BLaER1 treated with 17β-estradiol and CSF1 and Interleukin-3, amounts not matched to agents 10 nM and 100 nM (cell line): ENCODE results near the gene MAP1LC3A.

Experiments
- H3K27ac ChIP-seq, 11 experiments: shearing (Covaris generic); formaldehyde crosslinking; 2 replicates each; pipeline ENCODE4 v1.8.1; 2022
- H3K27me3 ChIP-seq, 11 experiments: shearing (Covaris generic); formaldehyde crosslinking; 2 replicates each; pipeline ENCODE4 v1.8.1; 2022
- H3K36me3 ChIP-seq, 11 experiments: shearing (Covaris generic); formaldehyde crosslinking; 2 replicates each; pipeline ENCODE4 v1.8.1; 2022
- H3K4me1 ChIP-seq, 10 experiments: shearing (Covaris generic); formaldehyde crosslinking; 2 replicates each; pipeline ENCODE4 v1.8.1; 2022
- H3K4me2 ChIP-seq, 11 experiments: shearing (Covaris generic); formaldehyde crosslinking; 2 replicates each; pipeline ENCODE4 v1.8.1; 2022
- H3K4me3 ChIP-seq, 10 experiments: shearing (Covaris generic); formaldehyde crosslinking; 2 replicates each; pipeline ENCODE4 v1.8.1; 2022
- H3K9ac ChIP-seq, 11 experiments: shearing (Covaris generic); formaldehyde crosslinking; 2 replicates each; pipeline ENCODE4 v1.8.1; 2022
- H3K9me3 ChIP-seq, 11 experiments: shearing (Covaris generic); formaldehyde crosslinking; replicated peaks in 1 of 11; 2 replicates each; pipeline ENCODE4 v1.8.1; 2022
- H4K20me1 ChIP-seq, 11 experiments: shearing (Covaris generic); formaldehyde crosslinking; 2 replicates each; pipeline ENCODE4 v1.8.1; 2022
- Cebpa-rat ChIP-seq, 11 experiments: shearing (Covaris generic); IDR thresholded peaks; 2 replicates each; pipeline ENCODE4 v1.8.1; 2022

The MAP1LC3A gene

GRCh38 chr20:34579191-34579978 is 20.9 kb downstream of the MAP1LC3A start:
- no peak for TF ChIP-seq Cebpa-rat (IDR thresholded peaks at IDR 0.05)
- peak overlapping the region in 5 of 11 experiments; percentile 57 to 71 (median 65); a peak in 7 of 22 replicates for H3K4me2 ChIP-seq
- H3K36me3 ChIP-seq, result peaks cover 0 to 73% (median 55%) of the 10 kb centered on the region in 11 experiments; a peak in 21 of 22 replicates
- H3K9me3 ChIP-seq, result no peaks in the 10 kb centered on the region
- H3K27me3 ChIP-seq, result no peaks in the 10 kb centered on the region
- no peak overlapping the region for H3K4me3 ChIP-seq
- H4K20me1 ChIP-seq, result no peaks in the 10 kb centered on the region
- H3K9ac ChIP-seq, result peak overlapping the region in 2 of 11 experiments; percentile 24 to 44; a peak in 1 of 22 replicates
- peak overlapping the region in 6 of 11 experiments; percentile 31 to 74 (median 57); a peak in 8 of 22 replicates for H3K27ac ChIP-seq
- peaks cover 16 to 77% (median 50%) of the 10 kb centered on the region in 10 experiments; a peak in 19 of 20 replicates for H3K4me1 ChIP-seq

GRCh38 chr20:34579979-34580940 is 21.7 kb downstream of the MAP1LC3A start:
- Histone ChIP-seq H4K20me1 (no peaks in the 10 kb centered on the region), H3K4me2 (peak overlapping the region in 10 of 11 experiments; percentile 22 to 69 (median 40); a peak in 17 of 22 replicates), H3K36me3 (peaks cover 7 to 73% (median 55%) of the 10 kb centered on the region in 11 experiments), H3K27ac (peak overlapping the region in 7 of 11 experiments; percentile 6 to 58 (median 20); a peak in 7 of 22 replicates), H3K27me3 (no peaks in the 10 kb centered on the region), H3K4me1 (peaks cover 16 to 77% (median 50%) of the 10 kb centered on the region in 10 experiments; a peak in 19 of 20 replicates), H3K4me3 (no peak overlapping the region), H3K9ac (no peak overlapping the region), H3K9me3 (no peaks in the 10 kb centered on the region)
- no peak for TF ChIP-seq Cebpa-rat (IDR thresholded peaks at IDR 0.05)

GRCh38 chr20:34581341-34582184 is 23.0 kb downstream of the MAP1LC3A start:
- H4K20me1 ChIP-seq, result no peaks in the 10 kb centered on the region
- H3K9ac ChIP-seq, result peak overlapping the region in 3 of 11 experiments; percentile 17 to 39 (median 36); a peak in 3 of 22 replicates
- H3K4me1 ChIP-seq, result peaks cover 16 to 73% (median 50%) of the 10 kb centered on the region in 10 experiments; a peak in 19 of 20 replicates
- H3K4me3 ChIP-seq, result no peak overlapping the region
- TF ChIP-seq Cebpa-rat (IDR thresholded peaks at IDR 0.05), result no peak
- no peaks in the 10 kb centered on the region for H3K27me3 ChIP-seq
- H3K4me2 ChIP-seq, result peak overlapping the region in 5 of 11 experiments; percentile 18 to 69 (median 59); a peak in 8 of 22 replicates
- H3K36me3 ChIP-seq, result peaks cover 14 to 81% (median 58%) of the 10 kb centered on the region in 11 experiments
- peak overlapping the region in 5 of 11 experiments; percentile 11 to 62 (median 54); a peak in 7 of 22 replicates for H3K27ac ChIP-seq
- H3K9me3 ChIP-seq, result no peaks in the 10 kb centered on the region

- H3K27ac ChIP-seq, result peak overlapping the region in 4 of 11 experiments; percentile 11 to 62 (median 56); a peak in 3 of 22 replicates
- no peak for TF ChIP-seq Cebpa-rat (IDR thresholded peaks at IDR 0.05)
- no peaks in the 10 kb centered on the region for H3K9me3 ChIP-seq
- no peaks in the 10 kb centered on the region for H3K27me3 ChIP-seq
- H3K4me3 ChIP-seq, result no peak overlapping the region
- no peak overlapping the region; a peak in 1 of 22 replicates for H3K9ac ChIP-seq
- H3K4me1 ChIP-seq, result peaks cover 16 to 67% (median 48%) of the 10 kb centered on the region in 10 experiments; a peak in 19 of 20 replicates
- peaks cover 20 to 88% (median 63%) of the 10 kb centered on the region in 11 experiments for H3K36me3 ChIP-seq
- H3K4me2 ChIP-seq, result peak overlapping the region in 3 of 11 experiments; percentile 59 to 69 (median 65); a peak in 6 of 22 replicates
- no peaks in the 10 kb centered on the region for H4K20me1 ChIP-seq
Measured at GRCh38 chr20:34582221-34582620, 23.7 kb downstream of the MAP1LC3A start.

DNA sequence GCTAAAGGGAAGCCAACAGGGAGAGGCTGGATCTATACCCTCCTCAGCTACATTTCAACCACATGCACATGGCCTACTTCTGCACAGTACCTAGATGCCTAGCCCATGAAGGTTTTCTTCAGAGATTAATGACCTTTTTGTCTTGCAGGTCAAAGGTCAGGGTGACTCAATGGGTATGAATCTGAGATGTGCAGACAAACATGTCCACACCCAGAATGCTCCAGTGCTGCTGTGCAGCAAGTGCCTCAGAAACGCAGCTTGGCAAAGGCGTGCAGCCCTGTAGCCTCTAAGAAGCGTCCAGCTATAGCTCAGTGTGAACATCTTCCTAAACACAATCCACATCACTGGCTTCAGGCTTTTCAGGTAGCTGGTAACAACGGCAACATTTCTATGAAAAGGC is 24.4 kb downstream of the MAP1LC3A start:
- Histone ChIP-seq H3K27ac (no peak overlapping the region), H4K20me1 (no peaks in the 10 kb centered on the region), H3K4me1 (peaks cover 16 to 60% (median 42%) of the 10 kb centered on the region in 10 experiments; a peak in 19 of 20 replicates), H3K4me2 (peak overlapping the region in 2 of 11 experiments; percentile 65 to 69; a peak in 2 of 22 replicates), H3K27me3 (no peaks in the 10 kb centered on the region), H3K4me3 (no peak overlapping the region), H3K9me3 (no peaks in the 10 kb centered on the region), H3K9ac (no peak overlapping the region), H3K36me3 (peaks cover 20 to 94% (median 70%) of the 10 kb centered on the region in 11 experiments)
- TF ChIP-seq Cebpa-rat (IDR thresholded peaks at IDR 0.05), result no peak

DNA sequence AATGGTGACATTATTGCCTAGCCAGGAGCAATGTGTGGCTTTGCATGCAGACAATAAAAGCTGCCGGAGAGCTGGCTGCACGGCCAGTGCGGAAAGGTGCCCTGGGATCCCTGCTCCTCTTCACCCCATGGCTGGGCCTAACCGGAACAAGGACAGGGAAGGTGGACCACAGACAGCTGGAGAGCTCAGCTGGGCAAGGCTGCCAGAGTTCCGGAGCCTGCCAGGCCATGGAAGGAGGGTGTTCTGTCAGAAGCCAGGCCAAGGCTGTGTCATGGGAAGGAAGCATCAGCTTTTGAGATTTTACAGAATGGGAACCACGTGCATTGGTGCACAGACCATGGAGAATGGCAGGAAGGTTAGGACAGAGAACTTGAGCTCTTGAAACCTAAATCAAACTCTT is 25.0 kb downstream of the MAP1LC3A start:
- no peak overlapping the region for H3K27ac ChIP-seq
- H3K27me3 ChIP-seq, result no peaks in the 10 kb centered on the region
- peak overlapping the region in 1 of 11 experiments; percentile 9; a peak in 1 of 22 replicates for H3K4me2 ChIP-seq
- peaks cover 11 to 53% (median 36%) of the 10 kb centered on the region in 10 experiments; a peak in 19 of 20 replicates for H3K4me1 ChIP-seq
- H3K9me3 ChIP-seq, result no peaks in the 10 kb centered on the region
- H3K4me3 ChIP-seq, result no peak overlapping the region
- no peaks in the 10 kb centered on the region for H4K20me1 ChIP-seq
- peaks cover 20 to 99% (median 75%) of the 10 kb centered on the region in 11 experiments for H3K36me3 ChIP-seq
- no peak for TF ChIP-seq Cebpa-rat (IDR thresholded peaks at IDR 0.05)
- H3K9ac ChIP-seq, result no peak overlapping the region

DNA sequence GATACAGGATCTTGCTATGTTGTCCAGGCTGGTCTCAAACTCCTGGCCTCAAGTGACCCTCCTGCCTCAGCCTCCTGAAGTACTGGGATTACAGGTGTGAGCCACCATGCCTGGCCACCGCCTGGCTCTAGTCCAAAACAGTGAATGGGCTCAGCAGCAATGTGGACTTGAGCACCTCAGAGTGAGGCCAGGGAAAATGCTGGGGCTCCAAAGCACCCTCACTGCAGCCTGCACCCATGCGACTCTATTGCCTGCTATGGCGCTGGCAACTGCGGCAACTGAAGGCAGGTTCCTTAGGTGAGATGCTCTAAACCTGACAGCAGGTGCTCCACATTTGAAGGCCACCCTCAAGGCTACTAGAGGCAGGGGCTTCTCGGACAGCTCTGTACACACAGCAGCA is 26.5 kb downstream of the MAP1LC3A start:
- H3K4me3 ChIP-seq, result no peak overlapping the region
- TF ChIP-seq Cebpa-rat (IDR thresholded peaks at IDR 0.05), result no peak
- no peaks in the 10 kb centered on the region for H3K27me3 ChIP-seq
- H3K9ac ChIP-seq, result no peak overlapping the region
- no peak overlapping the region for H3K4me2 ChIP-seq
- peaks cover 20 to 86% (median 65%) of the 10 kb centered on the region in 11 experiments for H3K36me3 ChIP-seq
- peaks cover 8 to 39% (median 25%) of the 10 kb centered on the region in 10 experiments; a peak in 19 of 20 replicates for H3K4me1 ChIP-seq
- H3K9me3 ChIP-seq, result no peaks in the 10 kb centered on the region
- H3K27ac ChIP-seq, result no peak overlapping the region
- H4K20me1 ChIP-seq, result no peaks in the 10 kb centered on the region
